Measurements from ENCODE around the gene C15orf39. TPM values are rescaled to one million over a fixed set of nuclear protein-coding genes. Genes with fewer than 3 reads are reported as not detected.

C15orf39 gene
- total RNA-seq, 6 experiments from 2014 or later: 3.6 to 9.4 (median 5.8) TPM

DNA sequence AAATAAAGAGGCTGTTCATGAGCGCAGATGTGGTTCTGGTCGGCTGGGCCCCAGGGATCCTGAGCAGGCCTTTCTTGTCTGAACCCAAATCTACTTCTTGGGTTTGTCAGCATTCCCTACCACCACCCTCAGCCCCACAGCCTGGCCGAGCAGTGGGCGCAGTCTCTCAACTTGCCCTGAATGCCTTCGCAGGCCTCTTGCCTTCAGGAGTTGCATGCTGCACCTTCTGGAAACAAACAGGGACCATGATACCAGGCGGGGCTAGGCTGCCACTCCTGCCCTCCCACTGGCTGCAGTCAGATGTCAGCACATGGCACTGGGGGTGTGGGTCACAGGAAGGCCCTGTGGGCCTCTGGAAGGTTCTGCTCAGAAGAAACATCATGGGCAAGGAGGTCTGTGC lies 13.2 kb upstream of the C15orf39 start:
- DNase-seq: no peak
- 64% methylated on average over 3 of the region's 6 CpGs for WGBS (ENCODE audit: insufficient coverage, low coverage, low lambda C conversion rate, missing lambda C conversion rate)
- H3K9me3 ChIP-seq: no peaks in the 10 kb centered on the region
- H3K27me3 ChIP-seq: no peaks in the 10 kb centered on the region
- TF ChIP-seq, protein P1, sequence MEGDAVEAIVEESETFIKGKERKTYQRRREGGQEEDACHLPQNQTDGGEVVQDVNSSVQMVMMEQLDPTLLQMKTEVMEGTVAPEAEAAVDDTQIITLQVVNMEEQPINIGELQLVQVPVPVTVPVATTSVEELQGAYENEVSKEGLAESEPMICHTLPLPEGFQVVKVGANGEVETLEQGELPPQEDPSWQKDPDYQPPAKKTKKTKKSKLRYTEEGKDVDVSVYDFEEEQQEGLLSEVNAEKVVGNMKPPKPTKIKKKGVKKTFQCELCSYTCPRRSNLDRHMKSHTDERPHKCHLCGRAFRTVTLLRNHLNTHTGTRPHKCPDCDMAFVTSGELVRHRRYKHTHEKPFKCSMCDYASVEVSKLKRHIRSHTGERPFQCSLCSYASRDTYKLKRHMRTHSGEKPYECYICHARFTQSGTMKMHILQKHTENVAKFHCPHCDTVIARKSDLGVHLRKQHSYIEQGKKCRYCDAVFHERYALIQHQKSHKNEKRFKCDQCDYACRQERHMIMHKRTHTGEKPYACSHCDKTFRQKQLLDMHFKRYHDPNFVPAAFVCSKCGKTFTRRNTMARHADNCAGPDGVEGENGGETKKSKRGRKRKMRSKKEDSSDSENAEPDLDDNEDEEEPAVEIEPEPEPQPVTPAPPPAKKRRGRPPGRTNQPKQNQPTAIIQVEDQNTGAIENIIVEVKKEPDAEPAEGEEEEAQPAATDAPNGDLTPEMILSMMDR (IDR thresholded peaks at IDR 0.05): no peak
- no peak for TF ChIP-seq POLR2A (IDR thresholded peaks at IDR 0.05)
- intact Hi-C loops (cut with DNase I): loop anchor here in 1 of 2 donors (10.0 kb wide), 1 partner anchor 54 kb away; no protein-coding TSS in a partner anchor
- ATAC-seq: no peak
- no peak overlapping the region for H3K27ac ChIP-seq
- no peaks in the 10 kb centered on the region for H3K4me1 ChIP-seq
- H3K4me3 ChIP-seq: no peak overlapping the region
- no peaks in the 10 kb centered on the region for H3K36me3 ChIP-seq

DNA sequence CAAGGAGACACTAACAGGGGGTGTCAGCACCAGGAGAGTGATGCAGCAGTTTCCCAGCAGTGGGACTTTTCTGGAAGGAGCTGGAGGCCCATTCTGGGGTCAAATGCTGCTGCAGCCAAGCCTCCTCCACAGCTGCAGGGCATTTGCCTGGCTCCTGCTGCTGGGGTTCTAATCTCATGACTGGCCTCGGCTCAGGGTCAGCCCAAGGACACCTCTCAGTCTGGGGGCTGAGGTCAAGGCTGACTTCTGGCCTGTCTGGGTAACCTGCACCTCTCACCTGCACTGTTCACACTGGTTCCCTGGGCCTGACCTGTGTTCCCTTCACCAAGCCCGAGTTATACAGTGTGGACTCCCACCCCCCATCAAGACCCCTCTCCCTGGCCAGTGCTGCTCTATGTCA lies 10.4 kb upstream of the C15orf39 start:
- intact Hi-C loops (cut with DNase I): no loop called here
- Histone ChIP-seq H3K27me3 (no peaks in the 10 kb centered on the region), H3K4me1 (no peaks in the 10 kb centered on the region), H3K27ac (no peak overlapping the region), H3K9me3 (no peaks in the 10 kb centered on the region), H3K4me3 (no peak overlapping the region), H3K36me3 (no peaks in the 10 kb centered on the region)
- TF ChIP-seq, protein P1 (IDR thresholded peaks at IDR 0.05): no peak
- no peak for TF ChIP-seq POLR2A (IDR thresholded peaks at IDR 0.05)
- no CpG with 5 or more reads among the region's 2 CpGs for WGBS (ENCODE audit: insufficient coverage, low coverage, low lambda C conversion rate, missing lambda C conversion rate)
- DNase-seq (no peak), ATAC-seq (no peak)

DNA sequence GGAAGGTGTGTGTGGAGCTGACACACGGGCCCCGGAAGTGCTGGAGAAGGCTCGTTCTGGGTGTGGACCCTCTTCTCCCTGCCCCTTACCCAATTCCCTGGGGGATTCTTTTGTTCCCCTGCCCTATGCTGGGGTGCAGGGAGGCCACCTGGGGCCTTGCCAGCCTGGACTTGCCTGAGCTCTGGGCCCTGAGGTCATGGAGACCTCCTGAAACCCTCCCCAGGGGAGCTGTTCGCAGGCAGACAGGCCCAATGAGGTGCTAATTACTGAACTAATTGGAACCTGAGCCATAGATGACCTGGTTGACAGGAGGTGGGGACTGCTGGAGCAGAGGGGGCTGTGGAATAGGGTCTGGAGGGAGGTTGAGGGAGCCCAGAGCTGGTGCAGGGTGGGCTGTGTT lies 9.4 kb upstream of the C15orf39 start:
- no peak for ATAC-seq
- H3K27ac ChIP-seq: no peak overlapping the region
- no peaks in the 10 kb centered on the region for H3K36me3 ChIP-seq
- no peaks in the 10 kb centered on the region for H3K9me3 ChIP-seq
- H3K27me3 ChIP-seq: no peaks in the 10 kb centered on the region
- DNase-seq: peak in 1 of 3 donors; percentile 18
- H3K4me1 ChIP-seq: no peaks in the 10 kb centered on the region
- no peak for TF ChIP-seq POLR2A (IDR thresholded peaks at IDR 0.05)
- TF ChIP-seq, protein P1 (IDR thresholded peaks at IDR 0.05): no peak
- 100% methylated on average over 1 of the region's 4 CpGs for WGBS (ENCODE audit: insufficient coverage, low coverage, low lambda C conversion rate, missing lambda C conversion rate)
- H3K4me3 ChIP-seq: no peak overlapping the region
- intact Hi-C loops (cut with DNase I): no loop called here

DNA sequence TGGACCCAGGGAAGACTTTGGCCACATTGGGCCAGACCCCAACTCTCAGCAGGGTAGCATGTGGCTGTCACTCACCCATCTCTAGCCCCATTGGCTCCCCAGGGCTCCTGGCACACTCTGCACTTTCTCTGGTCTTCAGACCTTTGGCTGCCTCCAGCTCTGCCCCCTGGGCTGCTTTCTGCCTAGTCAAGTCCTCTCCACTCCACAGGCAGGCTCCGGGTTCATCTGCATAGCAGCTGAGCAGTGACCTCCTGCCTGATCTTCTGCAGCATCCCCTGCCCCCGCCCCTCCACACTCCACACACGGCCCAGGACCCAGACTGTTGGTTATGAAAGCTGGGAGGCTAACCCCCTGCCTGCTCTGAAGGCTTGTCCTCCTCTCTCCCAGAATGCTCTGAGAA lies 8.4 kb upstream of the C15orf39 start:
- no peaks in the 10 kb centered on the region for H3K4me1 ChIP-seq
- intact Hi-C loops (cut with DNase I): no loop called here
- H3K36me3 ChIP-seq: no peaks in the 10 kb centered on the region
- DNase-seq (no peak), ATAC-seq (no peak)
- TF ChIP-seq, protein P1 (IDR thresholded peaks at IDR 0.05): no peak
- TF ChIP-seq POLR2A (IDR thresholded peaks at IDR 0.05): no peak
- 0% methylated on average over 1 of the region's 3 CpGs for WGBS (ENCODE audit: insufficient coverage, low coverage, low lambda C conversion rate, missing lambda C conversion rate)
- H3K27ac ChIP-seq: no peak overlapping the region
- no peaks in the 10 kb centered on the region for H3K27me3 ChIP-seq
- no peaks in the 10 kb centered on the region for H3K9me3 ChIP-seq
- H3K4me3 ChIP-seq: no peak overlapping the region

DNA sequence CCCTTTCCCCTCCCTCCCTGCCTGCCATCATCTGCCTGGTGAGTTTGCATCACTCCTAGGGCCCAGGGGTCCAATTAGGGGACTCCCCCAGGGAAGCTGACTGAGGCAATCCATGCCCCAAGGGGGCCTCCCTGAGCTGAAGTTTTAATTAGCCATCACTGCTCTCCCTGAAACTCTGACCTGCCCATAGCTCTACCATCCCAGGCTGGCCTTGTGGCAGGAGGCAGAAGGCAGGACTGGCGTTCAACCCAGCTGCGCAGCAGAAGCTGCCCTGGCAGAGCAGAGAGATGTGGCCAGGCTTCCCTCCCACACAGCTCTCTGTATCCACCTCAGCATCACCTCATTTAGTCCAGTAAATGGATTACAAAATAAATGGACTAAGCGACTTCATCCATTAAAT lies 7.7 kb upstream of the C15orf39 start:
- no peak overlapping the region for H3K4me3 ChIP-seq
- ATAC-seq (no peak), DNase-seq (no peak)
- H3K4me1 ChIP-seq: no peaks in the 10 kb centered on the region
- H3K27ac ChIP-seq: no peak overlapping the region
- WGBS (ENCODE audit: insufficient coverage, low coverage, low lambda C conversion rate, missing lambda C conversion rate): 79% methylated on average over 3 of the region's 3 CpGs
- no peaks in the 10 kb centered on the region for H3K9me3 ChIP-seq
- intact Hi-C loops (cut with DNase I): no loop called here
- no peak for TF ChIP-seq POLR2A (IDR thresholded peaks at IDR 0.05)
- TF ChIP-seq, protein P1 (IDR thresholded peaks at IDR 0.05): no peak
- no peaks in the 10 kb centered on the region for H3K36me3 ChIP-seq
- no peaks in the 10 kb centered on the region for H3K27me3 ChIP-seq
